Measurements from ENCODE around the gene ZNF93. TPM values are rescaled to one million over a fixed set of nuclear protein-coding genes. Genes with fewer than 3 reads are reported as not detected.

ZNF93 gene
- total and polyA plus RNA-seq, 9 of the 15 experiments (the other 6 are each of a cell fraction or from before 2014, with no cell fraction given), result 11.1 to 26.3 (median 17.1) TPM

DNA sequence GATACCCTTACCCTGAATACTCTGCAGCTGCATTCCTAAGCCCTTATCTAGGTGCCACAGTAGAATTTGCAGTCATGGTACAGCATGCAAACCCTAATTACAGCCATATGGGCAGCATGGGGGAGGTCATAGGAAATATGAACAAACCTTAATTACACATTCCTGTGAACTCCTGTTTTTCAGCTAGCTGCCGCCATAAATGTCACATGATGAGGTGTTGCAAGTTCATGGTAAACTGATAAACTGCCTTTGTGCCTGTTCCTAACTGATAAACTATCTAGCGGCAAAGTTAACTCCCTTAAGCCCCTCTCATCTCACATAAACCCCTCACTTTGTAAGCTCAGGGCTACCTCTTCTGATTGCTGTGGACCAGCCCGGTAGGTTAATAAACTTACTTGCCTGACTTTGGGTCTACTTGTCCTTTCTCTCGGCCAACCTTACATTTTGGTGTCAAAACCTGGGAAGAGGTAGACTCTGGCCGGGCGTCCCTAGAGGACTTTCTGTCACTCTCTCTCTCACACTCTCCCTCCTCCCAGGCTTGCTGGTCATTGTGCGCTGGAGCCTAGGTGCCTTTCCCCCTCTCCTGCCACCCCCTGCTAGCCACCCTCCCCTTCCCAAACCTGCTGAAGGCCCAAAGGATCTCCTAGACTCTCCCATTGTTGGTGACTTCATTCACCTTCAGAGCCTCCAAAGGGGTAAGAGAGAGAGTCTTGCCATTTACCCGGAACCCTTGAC lies 43.3 kb downstream of the ZNF93 start (continued):
- peak; percentile 81 for TF ChIP-seq CBFA2T3 (IDR thresholded peaks at IDR 0.05)
- 0 out of 2 replicates have a peak, but pooled peaks have one; percentile 35 for TF ChIP-seq ZNF589 (CRISPR knock-in tag; IDR thresholded peaks at IDR 0.05; ENCODE audit: low read depth)
- peak; percentile 49; the same call in 1 of the 2 replicates for TF ChIP-seq ZNF395 (CRISPR knock-in tag; IDR thresholded peaks at IDR 0.05)
- TF ChIP-seq CXXC5 (CRISPR knock-in tag; IDR thresholded peaks at IDR 0.05), result 0 out of 2 replicates have a peak, but pooled peaks have one; percentile 40
- peak; percentile 46 for TF ChIP-seq SOX6 (IDR thresholded peaks at IDR 0.05)
- no peak for TF ChIP-seq CHAMP1 (IDR thresholded peaks at IDR 0.05)
- TF ChIP-seq CBFA2T2 (conservative IDR thresholded peaks at IDR 0.05), result peak; percentile 73
- no peak for TF ChIP-seq SREBF2 (CRISPR knock-in tag; IDR thresholded peaks at IDR 0.05)
- peak; percentile 86 for TF ChIP-seq ARID1B (IDR thresholded peaks at IDR 0.05)
- TF ChIP-seq RNF219 (CRISPR knock-in tag; IDR thresholded peaks at IDR 0.05), result no peak
- 0 out of 4 replicates have a peak, but pooled peaks of 1 of the 2 experiments have one; percentile 57 for TF ChIP-seq TEAD1 (CRISPR knock-in tag; IDR thresholded peaks at IDR 0.05)
- peak; percentile 69 for TF ChIP-seq TCF3 (CRISPR knock-in tag; IDR thresholded peaks at IDR 0.05)
- TF ChIP-seq PRDM10 (IDR thresholded peaks at IDR 0.05; ENCODE audit: partially characterized antibody), result peak; percentile 12
- TF ChIP-seq, protein P1, sequence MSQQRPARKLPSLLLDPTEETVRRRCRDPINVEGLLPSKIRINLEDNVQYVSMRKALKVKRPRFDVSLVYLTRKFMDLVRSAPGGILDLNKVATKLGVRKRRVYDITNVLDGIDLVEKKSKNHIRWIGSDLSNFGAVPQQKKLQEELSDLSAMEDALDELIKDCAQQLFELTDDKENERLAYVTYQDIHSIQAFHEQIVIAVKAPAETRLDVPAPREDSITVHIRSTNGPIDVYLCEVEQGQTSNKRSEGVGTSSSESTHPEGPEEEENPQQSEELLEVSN (IDR thresholded peaks at IDR 0.05; ENCODE audit: borderline replicate concordance in 1 of 2, extremely low read depth in 1 of 2, insufficient read depth in 1 of 2, insufficient read length in 1 of 2, low read depth in 1 of 2, low read length in 1 of 2, poor library complexity in 1 of 2, severe bottlenecking in 1 of 2), result peak; percentile 26 to 37
- TF ChIP-seq SIN3A (IDR thresholded peaks at IDR 0.05; ENCODE audit: borderline replicate concordance in 2 of 2, control insufficient read depth in 1 of 2, low read depth in 2 of 2, low read length in 2 of 2), result no peak

Measured in K562 (cell line).